GM19395 (cell line): Measurements from ENCODE around the gene MEAK7.

ENCODE experiments used
- ATAC-seq: cut with Tn5 transposase; IDR thresholded peaks from one replicate; pipeline ENCODE4 v1.9.1; 2021; ENCODE audit warnings: mild to moderate bottlenecking, moderate library complexity; ENCODE audit not compliant: unreplicated experiment

The MEAK7 gene

DNA sequence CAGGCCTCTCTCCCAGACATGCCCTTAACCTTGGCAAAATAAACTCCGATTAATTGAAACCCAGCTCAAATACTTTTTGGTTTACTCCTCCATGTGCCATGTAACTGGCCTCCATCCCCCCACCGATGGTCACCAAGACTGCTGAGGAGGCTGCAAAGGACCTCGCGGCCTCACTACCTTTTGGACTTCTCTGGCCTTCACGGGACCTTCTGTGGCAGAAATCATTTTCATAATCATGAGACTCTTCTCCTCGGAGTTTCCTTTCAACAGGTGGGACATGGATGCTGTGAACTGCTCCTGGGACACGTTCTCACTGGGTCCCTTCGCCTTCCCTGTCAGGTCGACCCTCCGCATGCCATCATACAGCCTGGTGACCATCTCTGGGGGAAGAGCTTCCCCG, 9.0 kb downstream of the MEAK7 start:
- ATAC-seq, result no peak

DNA sequence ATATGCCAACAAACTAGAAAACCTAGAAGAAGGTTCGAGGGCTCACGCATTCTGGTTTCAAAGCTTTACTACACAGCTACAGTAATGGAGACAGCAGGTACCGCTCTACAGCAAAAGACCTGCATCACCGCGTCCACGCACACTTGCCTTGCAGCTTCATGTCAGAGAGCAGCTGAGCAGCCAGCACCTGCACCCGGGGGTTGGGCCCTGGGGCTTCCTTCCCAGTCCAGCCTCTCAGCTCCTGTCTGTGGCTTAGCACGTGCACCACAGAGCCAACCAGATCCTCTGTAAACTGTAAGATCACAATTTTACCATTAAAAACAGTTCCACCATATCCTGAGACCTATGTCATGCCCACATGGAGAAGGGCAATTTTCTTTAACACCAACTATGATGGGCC, 15.3 kb downstream of the MEAK7 start:
- ATAC-seq, result no peak

- no peak for ATAC-seq
Measured at GRCh38 chr16:84487358-84487757, 17.1 kb downstream of the MEAK7 start.

DNA sequence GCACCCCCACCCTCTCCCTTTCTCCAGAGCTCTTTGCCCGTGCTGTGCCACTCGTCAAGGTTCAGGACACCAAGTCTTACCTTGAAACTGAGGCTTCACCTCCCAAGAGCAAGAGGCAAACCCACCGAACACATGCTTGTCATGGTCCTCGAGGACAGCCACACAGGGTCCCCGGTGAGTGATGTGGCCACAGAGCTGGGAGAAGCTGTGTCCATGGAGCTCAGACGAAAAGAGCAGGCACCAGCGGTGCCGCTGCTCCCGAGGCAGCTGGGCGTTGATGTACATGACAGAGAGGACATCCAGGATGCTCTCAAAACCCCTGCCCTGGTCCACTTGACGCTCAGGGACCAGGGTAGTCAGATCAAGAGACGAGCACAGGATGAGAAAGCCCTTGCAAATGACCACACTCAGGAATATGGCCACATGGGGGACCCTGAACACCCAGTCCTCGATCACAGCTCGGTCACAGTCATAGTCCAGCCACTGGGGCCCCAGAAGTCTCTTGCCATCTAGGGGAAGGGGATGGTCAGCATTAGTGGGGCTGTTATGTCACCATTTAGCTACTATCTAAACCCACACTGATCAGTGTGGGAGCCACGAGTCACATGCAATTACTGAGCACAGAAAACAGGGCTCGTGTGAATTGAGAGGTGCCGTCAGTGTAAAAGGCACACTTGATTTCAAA, 17.8 kb downstream of the MEAK7 start:
- ATAC-seq, result no peak

- ATAC-seq, result no peak
Measured at GRCh38 chr16:84486126-84486525, 18.3 kb downstream of the MEAK7 start.

DNA sequence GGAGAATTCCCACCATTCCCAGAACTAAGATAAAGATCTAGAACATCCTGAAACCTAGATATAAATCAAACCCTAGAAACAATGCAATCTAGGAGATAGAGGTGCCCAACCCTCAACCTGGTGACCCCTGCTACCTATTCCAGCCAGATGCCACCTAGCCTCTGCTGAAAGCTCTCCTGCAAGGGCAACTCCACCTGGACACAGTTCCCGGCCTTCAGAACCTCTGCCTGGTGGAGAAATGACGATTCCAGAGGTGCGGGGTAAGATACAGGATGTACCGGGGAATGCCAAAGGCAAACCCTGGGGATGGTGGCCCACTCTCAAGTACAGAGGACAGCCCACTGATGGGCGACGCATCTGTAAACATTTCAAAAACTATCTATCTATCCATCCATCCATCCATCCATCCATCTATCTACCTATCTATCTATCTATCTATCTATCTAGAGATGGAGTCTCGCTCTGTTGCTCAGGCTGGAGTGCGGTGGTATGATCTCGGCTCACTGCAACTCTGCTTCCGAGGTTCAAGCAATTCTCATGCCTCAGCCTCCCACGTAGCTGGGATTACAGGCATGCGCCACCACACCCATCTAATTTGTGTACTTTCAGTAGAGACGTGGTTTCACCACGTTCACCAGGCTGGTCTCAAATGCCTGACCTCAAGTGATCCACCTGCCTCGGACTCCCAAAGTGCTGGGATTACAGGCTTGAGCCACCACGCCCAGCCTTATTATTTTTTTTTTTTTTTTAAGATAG, 19.0 kb downstream of the MEAK7 start:
- ATAC-seq, result no peak

GRCh38 chr16:84484579-84485254, 19.7 kb downstream of the MEAK7 start:
- no peak for ATAC-seq

DNA sequence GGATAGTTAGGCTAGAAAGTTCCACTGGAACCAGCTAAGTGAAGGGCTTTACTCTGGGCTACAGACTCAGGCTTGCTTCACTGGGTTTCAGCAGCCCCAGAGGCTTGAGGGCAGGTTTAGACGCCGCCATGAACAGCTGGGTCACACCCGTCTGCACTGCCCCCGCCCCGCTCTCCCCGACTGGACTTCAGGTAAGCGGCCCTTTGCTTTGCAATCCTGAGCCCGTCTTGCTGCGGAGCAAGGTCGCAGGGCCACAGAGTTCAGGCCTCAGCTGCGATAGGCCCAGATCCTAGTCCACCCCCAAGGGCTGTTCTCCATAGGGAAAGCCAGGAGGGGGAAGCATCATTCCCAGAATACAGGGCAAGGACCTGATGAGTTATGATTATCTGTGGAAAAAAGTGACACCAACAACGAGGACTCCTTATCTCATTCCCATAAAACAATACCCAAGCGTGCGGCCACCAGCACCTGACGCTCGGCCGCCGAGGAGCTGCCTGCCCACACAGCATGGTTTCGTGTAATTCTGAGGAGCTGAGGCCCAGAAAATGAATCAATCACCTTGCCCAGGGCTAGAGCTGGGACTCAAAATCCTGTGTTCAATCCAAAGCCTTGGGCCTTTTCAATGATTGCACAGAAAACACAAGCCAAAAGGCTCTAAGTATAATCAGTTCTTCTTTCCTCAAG, 20.4 kb downstream of the MEAK7 start:
- no peak for ATAC-seq

DNA sequence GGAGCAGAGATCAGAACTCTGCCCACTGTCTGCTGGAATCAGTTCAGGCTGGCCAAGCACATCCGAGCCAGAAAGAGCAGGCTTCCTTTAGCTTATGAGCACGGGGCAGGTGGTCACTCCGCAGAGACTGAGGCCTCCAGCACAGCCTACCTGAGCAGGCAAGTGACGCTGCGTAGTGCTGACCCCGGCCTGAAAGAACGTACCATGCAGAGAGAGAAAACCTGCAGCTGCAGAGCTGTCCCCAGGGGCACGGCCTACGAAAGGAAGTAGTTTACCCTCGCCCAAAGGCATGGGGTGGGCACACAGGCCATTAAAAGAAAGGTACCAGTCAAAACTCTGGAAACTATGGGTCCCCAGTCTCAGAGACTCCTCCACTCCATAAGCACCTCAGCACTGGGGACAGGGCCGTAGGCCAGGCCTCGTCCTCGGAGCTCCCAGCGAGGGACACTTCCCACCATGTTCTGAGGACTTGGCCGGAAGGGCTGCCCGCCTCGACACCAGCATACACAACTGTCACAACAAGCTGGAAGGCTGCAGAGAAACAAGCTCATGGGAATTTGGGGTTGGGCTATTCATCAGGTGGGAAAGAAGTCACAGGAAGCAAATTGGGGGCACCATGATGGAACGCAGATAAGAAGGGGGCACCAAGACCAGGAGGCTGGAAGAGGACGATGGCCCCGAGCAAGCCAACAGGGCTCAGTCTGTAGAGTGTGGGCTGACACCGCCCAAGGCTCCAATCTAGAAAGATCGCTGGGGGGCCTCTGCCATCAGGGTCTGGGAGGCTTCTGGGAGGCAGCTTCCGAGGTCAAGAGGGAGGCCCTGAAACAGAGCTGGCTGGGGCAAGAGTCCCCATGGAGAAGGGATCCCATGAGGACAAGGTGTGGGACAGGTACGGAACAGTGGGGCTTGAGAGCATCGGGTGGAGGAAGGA, 21.2 kb downstream of the MEAK7 start:
- no peak for ATAC-seq

DNA sequence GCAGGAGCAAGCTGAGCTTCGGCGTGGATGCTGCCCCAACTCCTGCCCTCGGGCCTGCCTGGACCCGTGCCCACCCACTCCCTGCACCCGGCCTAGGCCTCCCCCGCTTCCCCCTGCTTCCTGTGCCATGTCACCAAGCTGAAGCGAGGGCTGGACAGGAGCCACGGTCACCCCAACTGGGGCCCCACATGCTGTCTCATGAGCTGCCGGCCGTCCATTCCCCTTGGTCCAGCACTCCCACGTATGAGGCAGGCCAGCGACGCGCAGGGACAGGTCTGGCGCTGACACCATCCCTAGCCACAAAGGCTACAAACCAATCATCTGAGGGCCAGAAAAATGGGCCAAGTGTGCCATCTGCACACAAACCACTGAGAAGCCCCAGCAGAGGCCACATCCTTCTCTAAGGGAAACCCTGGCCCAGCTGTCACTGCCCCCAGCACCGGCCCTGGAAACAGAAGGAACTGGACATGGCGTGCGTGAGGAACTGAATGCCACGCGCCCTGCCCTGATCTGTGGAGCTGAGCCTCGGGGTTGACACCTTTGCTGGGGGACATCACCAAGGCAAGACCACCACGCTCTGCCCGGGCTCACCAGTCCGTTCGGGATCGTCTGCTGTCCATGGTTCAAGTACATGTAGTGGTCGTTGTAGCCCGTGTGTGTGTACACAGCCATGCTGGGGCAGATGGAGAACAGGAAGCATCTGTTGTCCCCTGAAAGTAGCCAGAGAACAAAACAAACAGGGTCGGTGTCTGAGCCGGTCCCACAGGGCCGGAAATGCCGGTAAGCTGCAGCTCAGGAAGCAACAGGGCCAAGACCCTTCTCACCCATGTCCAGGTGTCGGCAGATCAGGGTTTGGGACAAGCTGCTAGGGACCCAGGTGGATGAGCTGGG, 22.2 kb downstream of the MEAK7 start:
- ATAC-seq, result no peak

- ATAC-seq, result no peak
Measured at GRCh38 chr16:84481051-84481735, 23.3 kb downstream of the MEAK7 start.

DNA sequence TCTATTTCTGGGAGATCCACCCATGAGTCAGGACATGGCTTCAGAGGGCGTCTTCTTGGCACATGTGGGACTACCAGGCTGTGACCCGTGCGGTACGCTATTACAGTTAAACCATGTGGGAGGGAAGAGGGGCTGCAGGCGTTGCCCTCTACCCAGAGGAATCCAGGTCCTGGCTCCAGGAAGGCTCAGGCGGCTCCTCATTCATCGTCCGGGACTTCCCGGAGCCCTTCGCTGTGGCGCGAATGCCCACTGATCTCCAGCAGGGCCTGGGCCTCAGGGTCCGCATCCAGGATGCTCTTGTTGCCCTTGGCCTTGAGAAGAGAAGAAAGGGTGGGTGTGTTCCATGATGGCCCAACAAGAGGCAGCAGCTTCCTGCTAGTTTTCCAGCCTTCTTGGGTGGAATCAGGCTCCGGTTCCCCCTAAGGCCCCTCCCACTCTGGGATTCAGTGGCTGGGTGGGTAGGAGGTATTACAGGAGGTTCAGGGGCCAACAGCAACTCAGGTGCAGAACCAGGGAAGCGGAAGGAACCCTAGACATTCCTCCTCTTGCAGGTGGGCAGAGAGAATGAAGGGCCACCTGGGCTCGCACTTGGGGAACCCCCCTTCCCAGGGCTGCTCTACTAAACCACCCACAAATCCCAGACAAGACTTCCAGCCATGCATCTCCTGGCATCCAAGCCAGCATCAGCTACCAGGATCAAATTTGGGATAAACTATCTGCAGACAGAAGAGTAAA, 24.6 kb downstream of the MEAK7 start:
- ATAC-seq, result no peak

DNA sequence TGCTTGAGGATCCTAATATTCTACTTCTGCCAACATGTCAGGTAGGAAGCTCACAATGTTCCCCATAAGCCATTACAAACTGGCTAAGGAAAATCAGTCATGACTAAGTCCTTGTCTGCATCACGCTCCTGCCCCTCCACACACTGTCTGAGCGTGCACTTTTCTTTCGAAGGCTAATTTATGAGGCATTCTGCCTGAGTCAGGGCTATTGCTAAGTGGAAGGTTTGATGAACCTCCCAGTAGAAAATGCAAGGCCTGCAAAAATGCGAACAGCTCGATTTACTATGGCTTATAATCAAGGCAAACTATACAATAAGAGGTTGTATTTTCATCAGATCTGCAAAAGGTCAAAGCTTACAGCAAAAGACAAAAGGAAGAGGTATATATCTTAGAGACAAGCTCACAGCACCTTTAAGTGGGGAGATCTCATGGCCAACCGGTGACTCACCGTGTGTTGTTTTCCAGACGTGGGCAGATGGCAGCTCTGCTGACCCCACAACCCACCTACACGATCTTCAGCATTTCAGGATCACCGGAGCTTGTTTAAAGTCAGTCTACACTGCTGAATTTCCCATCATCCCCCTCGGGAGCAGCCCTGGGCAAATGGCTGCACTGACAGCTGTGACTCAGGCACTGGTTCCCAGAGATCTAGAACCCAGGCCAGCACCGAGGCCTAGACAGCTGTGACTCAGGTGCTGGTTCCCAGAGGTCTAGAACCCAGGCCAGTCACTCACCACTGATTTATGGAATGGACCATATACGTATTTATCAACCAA, 26.1 kb downstream of the MEAK7 start:
- ATAC-seq, result no peak

- ATAC-seq, result no peak
Measured at GRCh38 chr16:84477661-84478060, 26.8 kb downstream of the MEAK7 start.

- no peak for ATAC-seq
Measured at GRCh38 chr16:84476401-84476800, 28.1 kb downstream of the MEAK7 start.

- no peak for ATAC-seq
Measured at GRCh38 chr16:84475643-84476240, 28.7 kb downstream of the MEAK7 start.

GRCh38 chr16:84471966-84472365, 32.5 kb downstream of the MEAK7 start:
- no peak for ATAC-seq
